ENCODE measurements around the gene SLC2A9.

DNA sequence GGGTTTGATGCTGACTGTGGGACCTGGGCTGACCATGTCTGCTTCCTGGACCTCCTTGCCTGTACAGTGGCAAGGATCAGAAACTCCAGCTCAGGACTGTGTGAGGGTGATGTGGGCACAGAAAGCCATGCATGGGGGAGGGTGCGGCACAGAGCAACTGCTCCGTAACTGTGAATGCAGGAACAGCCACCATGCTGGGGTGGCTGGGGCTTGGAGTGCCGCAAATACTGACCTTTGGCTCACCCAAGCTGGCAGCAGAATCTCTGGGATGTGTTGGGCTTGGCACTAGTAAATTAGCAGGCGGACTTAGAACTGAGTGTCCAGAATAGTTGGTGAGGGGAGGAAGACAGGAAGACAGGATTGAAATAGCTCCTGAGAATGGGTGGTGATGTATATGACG, 187.9 kb downstream of the SLC2A9 start:
- TF ChIP-seq POLR2A (IDR thresholded peaks at IDR 0.05; ENCODE audit: low read length) (no peak), GATA1 (IDR thresholded peaks at IDR 0.05; ENCODE audit: low read depth, low read length) (no peak)

Data from erythroblast (primary cell).